Measurements from ENCODE around the gene PRR29.
"Not testable (repeated sequence)": the region's sequence is repeated elsewhere in the genome, so short reads cannot be mapped to it uniquely, and the experiment has no call there.

PRR29 gene

DNA sequence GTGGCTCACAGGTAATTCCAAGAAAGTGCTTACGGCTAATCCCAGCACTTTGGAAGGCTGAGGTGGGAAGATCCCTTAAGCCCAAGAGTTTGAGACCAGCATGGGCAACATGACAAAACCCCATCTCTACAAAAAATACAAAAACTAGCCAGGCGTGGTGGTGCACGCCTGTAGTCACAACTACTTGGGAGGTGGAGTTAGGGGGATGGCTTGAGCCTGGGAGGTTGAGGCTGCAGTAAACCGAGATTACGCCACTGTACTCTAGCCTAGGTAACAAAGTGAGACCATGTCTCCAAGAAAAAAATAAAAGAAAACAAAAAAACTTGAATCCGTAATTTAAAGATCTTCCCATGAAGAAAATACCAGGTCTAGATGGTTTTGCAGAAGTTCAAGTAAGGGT is 17.3 kb downstream of the PRR29 start:
- DNase-seq (ENCODE audit: low read depth) = no peak

DNA sequence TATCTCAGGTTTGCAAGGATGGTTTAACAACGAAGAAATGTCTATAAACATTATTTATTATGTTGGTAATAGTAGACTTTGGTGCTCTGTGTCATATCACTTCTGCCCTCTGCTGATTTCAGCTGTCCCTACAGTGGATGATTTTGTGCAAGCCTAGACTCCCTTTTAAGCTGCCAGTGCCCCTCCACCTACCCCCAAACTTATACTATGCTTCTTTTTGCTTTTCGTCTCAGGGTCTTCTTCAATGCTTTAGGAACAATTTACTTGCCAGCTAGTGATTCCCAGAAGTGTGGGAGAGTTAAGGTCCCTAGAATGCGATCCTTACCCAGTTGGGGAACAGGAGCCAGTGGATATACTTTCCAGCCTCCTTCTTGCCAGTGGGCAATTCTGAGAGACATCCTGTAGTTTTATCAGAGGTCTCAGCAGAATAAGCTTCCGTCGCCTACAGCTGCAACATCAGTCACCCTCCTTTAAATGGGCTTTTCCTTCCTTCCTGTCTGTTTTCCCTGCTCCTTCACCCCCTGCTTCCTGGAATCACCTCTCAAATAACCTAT is 18.2 kb downstream of the PRR29 start:
- no peak for DNase-seq (ENCODE audit: low read depth)

GRCh38 chr17:64016974-64017373 is 18.8 kb downstream of the PRR29 start:
- DNase-seq (ENCODE audit: low read depth) = no peak

- DNase-seq (ENCODE audit: low read depth) = no peak
Observed at GRCh38 chr17:64017381-64017980, 19.3 kb downstream of the PRR29 start.

- DNase-seq (ENCODE audit: low read depth) = not testable (repeated sequence)
Observed at GRCh38 chr17:64019551-64019961, 21.4 kb downstream of the PRR29 start.

DNA sequence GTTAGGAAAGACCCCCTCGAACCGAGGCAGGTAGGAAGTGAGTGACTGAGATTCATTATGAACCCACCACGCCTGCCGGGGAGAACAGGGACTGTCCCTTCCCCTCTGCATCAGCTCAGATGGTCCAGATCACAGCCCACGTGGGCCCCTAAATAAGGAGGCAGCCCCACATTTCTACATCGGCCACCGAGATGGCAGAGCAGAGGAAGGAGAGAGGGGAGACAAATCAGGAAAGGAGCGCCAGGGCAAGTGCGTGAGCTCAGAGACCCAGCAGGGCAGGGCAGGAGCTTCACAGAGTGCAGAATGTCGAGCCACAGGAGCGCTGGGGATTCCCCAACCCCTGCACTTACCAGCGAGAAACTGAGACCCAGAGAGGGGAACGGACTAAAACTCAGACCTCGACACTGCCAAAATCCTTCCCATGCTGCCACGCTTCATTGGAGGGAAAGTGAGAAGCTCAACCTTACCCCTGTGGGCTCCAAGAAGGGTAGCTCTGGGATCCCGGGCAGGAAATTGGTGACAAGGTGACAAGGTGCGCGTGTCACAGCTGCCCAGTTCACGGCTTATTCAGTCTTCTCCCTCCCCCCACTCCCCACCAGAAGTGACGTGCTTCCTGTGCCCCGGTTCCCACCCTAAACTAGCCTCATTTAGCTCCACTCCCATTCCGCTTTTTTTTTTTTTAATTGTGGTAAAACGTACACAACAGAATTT is 22.1 kb downstream of the PRR29 start, which contains the start of gene ICAM2:
ICAM2 (minus strand) TSS at position 578 of the 711 bp plus-strand sequence. CDS start 13,942 bp downstream, outside the sequence.
- DNase-seq (ENCODE audit: low read depth) = no peak

DNA sequence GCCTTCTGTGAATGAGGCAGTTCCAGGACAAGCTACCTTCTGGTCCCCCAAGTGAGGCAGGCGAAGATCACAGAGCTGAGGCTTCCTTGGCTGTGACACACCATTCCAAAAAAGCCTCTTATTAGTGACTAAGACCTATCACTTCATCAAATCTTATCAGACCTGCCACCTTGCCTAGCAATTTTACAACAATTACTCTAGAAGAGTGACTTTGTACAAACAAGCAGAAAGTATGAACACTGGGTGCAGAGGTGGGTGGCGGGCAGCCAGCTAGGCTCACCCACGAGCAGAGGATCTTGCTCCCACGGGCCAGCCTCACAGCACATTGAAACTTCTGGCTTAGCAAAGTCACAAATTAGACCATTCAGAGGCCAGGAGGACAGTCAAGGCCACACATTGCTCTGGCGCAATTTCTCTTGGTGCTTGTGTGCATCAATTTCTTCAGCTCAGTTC is 24.5 kb downstream of the PRR29 start:
- DNase-seq (ENCODE audit: low read depth) = no peak

GRCh38 chr17:64024215-64024654 is 26.1 kb downstream of the PRR29 start:
- DNase-seq (ENCODE audit: low read depth) = no peak

DNA sequence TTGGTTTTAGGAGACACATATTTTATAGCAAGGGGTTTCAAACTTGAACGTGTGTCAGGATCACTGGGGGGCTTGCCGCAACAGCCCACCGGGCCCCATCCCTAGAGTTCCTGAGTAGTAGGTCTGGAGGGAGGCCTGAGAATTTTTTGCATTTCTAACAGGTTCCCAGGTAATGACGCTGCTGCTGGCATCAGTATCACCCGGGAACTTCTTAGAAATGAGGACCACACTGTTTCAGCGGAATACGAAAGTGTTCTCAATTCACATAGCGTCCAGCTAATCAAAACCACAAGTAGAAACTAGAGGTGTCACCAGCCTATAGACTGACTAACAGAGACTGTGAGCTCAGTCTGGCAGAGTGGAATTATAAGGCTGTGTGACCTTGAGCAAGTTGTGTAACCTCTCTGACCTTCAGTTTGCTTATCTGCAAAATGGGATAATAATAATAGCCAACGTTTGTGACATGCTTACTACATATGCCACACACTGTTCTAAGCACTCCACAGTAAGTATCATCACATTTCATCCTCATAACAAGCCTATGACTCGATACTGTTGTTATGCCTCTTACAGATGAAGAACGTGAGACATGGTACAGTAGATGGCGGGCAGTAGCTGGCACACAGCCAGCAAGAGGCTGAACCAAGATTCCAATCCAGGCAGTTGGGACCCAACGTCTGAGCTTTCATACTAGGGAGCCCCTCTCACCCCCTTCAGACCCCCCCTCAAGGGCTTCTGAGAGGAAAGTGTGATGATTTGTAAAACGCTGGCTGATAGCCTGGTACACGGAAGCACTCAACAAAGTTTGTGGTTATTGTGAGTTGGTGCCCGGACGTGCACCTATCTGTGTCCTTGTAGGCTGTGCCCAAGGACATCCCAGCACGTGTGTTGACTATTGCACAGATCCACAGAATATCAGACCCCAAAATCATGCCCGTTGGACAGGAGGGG is 26.9 kb downstream of the PRR29 start:
- DNase-seq (ENCODE audit: low read depth) = no peak

GRCh38 chr17:64025732-64026294 is 27.7 kb downstream of the PRR29 start:
- no peak for DNase-seq (ENCODE audit: low read depth)

GRCh38 chr17:64028874-64029464 is 30.8 kb downstream of the PRR29 start:
- DNase-seq (ENCODE audit: low read depth) = no peak

DNA sequence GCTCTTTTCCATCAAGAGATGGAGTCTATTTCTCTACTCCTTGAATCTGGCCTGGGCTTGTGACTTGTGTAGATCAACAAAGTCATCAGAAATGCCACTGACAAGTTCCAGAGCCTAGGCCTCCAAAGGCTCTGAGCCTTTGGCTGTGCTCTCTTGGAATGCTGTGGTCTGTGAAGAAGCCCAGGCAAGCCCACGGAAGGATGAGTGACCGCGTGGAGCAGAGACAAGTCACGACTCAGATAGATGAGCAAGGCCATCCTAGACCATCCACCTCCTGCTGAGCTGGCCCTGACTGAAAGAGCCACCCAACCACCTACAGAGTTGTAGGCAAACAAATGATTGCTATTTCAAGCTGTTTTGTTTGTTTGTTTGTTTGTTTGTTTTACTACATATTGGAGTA is 33.9 kb downstream of the PRR29 start:
- no peak for DNase-seq (ENCODE audit: low read depth)

- no peak for DNase-seq (ENCODE audit: low read depth)
Observed at GRCh38 chr17:64036198-64036922, 38.2 kb downstream of the PRR29 start.

DNA sequence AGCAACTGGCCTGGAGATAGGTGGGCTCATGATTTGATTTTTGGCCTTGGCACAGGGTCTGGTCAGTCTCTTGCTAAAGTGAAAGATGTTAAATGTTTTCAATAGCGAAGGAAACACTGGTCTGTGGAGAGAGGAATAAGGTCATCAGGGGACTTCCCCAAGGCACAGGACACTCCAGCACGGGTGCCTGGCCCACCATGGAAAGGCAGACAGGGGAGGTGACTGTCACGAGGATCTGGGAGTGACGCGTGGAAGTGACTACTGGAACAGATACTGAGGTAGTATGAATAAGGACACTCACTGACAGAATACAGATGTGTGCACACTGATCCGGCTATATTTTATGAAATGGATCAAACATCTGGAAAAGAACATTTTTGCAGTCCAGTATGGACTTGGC is 39.0 kb downstream of the PRR29 start:
- DNase-seq (ENCODE audit: low read depth) = no peak

GRCh38 chr17:64037802-64038201 is 39.7 kb downstream of the PRR29 start:
- DNase-seq (ENCODE audit: low read depth) = no peak

GRCh38 chr17:64038331-64039105 is 40.4 kb downstream of the PRR29 start:
- no peak for DNase-seq (ENCODE audit: low read depth)

- no peak for DNase-seq (ENCODE audit: low read depth)
Observed at GRCh38 chr17:64039106-64039400, 40.9 kb downstream of the PRR29 start.

DNA sequence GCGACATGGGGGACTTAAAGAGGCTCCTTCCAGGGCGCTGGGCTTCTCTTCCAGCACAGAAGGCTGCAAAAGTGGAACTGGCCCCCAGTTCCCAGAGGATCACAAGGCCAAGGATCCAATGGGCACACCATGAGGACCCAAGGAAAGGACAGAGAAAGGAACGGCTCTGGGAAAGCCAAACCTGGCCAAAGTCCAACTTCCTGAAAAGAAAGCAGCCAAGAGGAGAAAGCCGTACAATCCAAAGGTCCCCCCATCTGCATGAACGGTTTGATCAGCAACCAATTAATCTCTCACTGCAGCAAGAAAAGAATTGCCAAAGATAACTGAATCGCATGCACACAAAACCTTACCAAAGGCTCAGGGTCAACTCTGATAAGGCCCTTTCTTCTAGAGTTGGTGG is 42.1 kb downstream of the PRR29 start:
- no peak for DNase-seq (ENCODE audit: low read depth)

GRCh38 chr17:64041912-64042311 is 43.8 kb downstream of the PRR29 start:
- no peak for DNase-seq (ENCODE audit: low read depth)
